Skin epidermis (tissue), 12 donors: ENCODE results near the gene HS3ST3B1.

ENCODE experiments used
- H3K27ac ChIP-seq, 21 experiments: fragments of 200-600 bp; sonication (generic) in 11 of 21; one replicate each; pipeline ENCODE4 v1.5.0; 2020; ENCODE audit warnings: mild to moderate bottlenecking in 3 of 21, inconsistent platforms in 2 of 21, moderate library complexity in 2 of 21
- H3K4me3 ChIP-seq, 7 experiments: fragments of 200-600 bp; sonication (generic) in 2 of 7; one replicate each; pipeline ENCODE4 v1.5.0; 2020; ENCODE audit warnings: inconsistent platforms in 2 of 7, mild to moderate bottlenecking in 2 of 7, moderate library complexity in 1 of 7

HS3ST3B1 gene

GRCh38 chr17:14387036-14387435, 86.2 kb downstream of the HS3ST3B1 start:
- Histone ChIP-seq H3K4me3 (no peak overlapping the region), H3K27ac (no peak overlapping the region)

- Histone ChIP-seq H3K4me3 (no peak overlapping the region), H3K27ac (no peak overlapping the region)
Measured at GRCh38 chr17:14389681-14390080, 88.8 kb downstream of the HS3ST3B1 start.

GRCh38 chr17:14393723-14394122, 92.8 kb downstream of the HS3ST3B1 start:
- Histone ChIP-seq H3K4me3 (no peak overlapping the region), H3K27ac (no peak overlapping the region)

- no peak overlapping the region for H3K27ac ChIP-seq
- H3K4me3 ChIP-seq, result no peak overlapping the region
Measured at GRCh38 chr17:14395255-14395654, 94.4 kb downstream of the HS3ST3B1 start.

- H3K27ac ChIP-seq, result no peak overlapping the region
Measured at GRCh38 chr17:14396547-14396946, 95.7 kb downstream of the HS3ST3B1 start.

GRCh38 chr17:14398766-14399165, 97.9 kb downstream of the HS3ST3B1 start:
- no peak overlapping the region for H3K27ac ChIP-seq
- no peak overlapping the region for H3K4me3 ChIP-seq

More at GRCh38 chr17:14396547-14396946, 95.7 kb downstream of the HS3ST3B1 start:
- H3K4me3 ChIP-seq, result no peak overlapping the region
